8988T (cell line): Measurements from ENCODE around the gene CAMSAP1.

Experiments used
- DNase-seq: peaks from one replicate; pipeline ENCODE4 v3.0.0; 2011

The CAMSAP1 gene

GRCh38 chr9:135788576-135789300 is 118.6 kb downstream of the CAMSAP1 start:
- DNase-seq: no peak

GRCh38 chr9:135787776-135788575 is 119.4 kb downstream of the CAMSAP1 start:
- DNase-seq: no peak

GRCh38 chr9:135787317-135787716 is 120.0 kb downstream of the CAMSAP1 start:
- no peak for DNase-seq

- DNase-seq: no peak
Observed at GRCh38 chr9:135786146-135786690, 121.1 kb downstream of the CAMSAP1 start.

GRCh38 chr9:135785013-135785575 is 122.3 kb downstream of the CAMSAP1 start:
- DNase-seq: no peak

GRCh38 chr9:135783540-135784245 is 123.7 kb downstream of the CAMSAP1 start:
- DNase-seq: peak; percentile 92

GRCh38 chr9:135782946-135783345 is 124.4 kb downstream of the CAMSAP1 start:
- no peak for DNase-seq

GRCh38 chr9:135780626-135781025 is 126.7 kb downstream of the CAMSAP1 start:
- no peak for DNase-seq

GRCh38 chr9:135780086-135780485 is 127.3 kb downstream of the CAMSAP1 start:
- no peak for DNase-seq

GRCh38 chr9:135779571-135779970 is 127.8 kb downstream of the CAMSAP1 start:
- no peak for DNase-seq

GRCh38 chr9:135778421-135778820 is 128.9 kb downstream of the CAMSAP1 start:
- DNase-seq: no peak

GRCh38 chr9:135777623-135778177 is 129.6 kb downstream of the CAMSAP1 start:
- no peak for DNase-seq

GRCh38 chr9:135776893-135777622 is 130.3 kb downstream of the CAMSAP1 start:
- no peak for DNase-seq

- DNase-seq: no peak
Observed at GRCh38 chr9:135775911-135776310, 131.4 kb downstream of the CAMSAP1 start.

- no peak for DNase-seq
Observed at GRCh38 chr9:135774794-135775525, 132.4 kb downstream of the CAMSAP1 start.

- DNase-seq: no peak
Observed at GRCh38 chr9:135774239-135774747, 133.1 kb downstream of the CAMSAP1 start.

GRCh38 chr9:135773530-135774238 is 133.7 kb downstream of the CAMSAP1 start:
- DNase-seq: no peak

- no peak for DNase-seq
Observed at GRCh38 chr9:135772702-135773493, 134.4 kb downstream of the CAMSAP1 start.

GRCh38 chr9:135772056-135772646 is 135.2 kb downstream of the CAMSAP1 start:
- peak; percentile 83 for DNase-seq
